ENCODE results near the gene PROC. TPM values are rescaled to one million over a fixed set of nuclear protein-coding genes. Genes with fewer than 3 reads are reported as not detected.

PROC gene
- polyA plus RNA-seq, 2 donors: 0.19 to 0.20 TPM

DNA sequence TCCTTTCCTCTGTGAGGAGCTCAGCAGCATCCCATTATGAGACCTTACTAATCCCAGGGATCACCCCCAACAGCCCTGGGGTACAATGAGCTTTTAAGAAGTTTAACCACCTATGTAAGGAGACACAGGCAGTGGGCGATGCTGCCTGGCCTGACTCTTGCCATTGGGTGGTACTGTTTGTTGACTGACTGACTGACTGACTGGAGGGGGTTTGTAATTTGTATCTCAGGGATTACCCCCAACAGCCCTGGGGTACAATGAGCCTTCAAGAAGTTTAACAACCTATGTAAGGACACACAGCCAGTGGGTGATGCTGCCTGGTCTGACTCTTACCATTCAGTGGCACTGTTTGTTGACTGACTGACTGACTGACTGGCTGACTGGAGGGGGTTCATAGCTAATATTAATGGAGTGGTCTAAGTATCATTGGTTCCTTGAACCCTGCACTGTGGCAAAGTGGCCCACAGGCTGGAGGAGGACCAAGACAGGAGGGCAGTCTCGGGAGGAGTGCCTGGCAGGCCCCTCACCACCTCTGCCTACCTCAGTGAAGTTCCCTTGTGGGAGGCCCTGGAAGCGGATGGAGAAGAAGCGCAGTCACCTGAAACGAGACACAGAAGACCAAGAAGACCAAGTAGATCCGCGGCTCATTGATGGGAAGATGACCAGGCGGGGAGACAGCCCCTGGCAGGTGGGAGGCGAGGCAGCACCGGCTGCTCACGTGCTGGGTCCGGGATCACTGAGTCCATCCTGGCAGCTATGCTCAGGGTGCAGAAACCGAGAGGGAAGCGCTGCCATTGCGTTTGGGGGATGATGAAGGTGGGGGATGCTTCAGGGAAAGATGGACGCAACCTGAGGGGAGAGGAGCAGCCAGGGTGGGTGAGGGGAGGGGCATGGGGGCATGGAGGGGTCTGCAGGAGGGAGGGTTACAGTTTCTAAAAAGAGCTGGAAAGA, 7.6 kb downstream of the PROC start:
- 94 to 95% methylated on average over 16 of the region's 16 CpGs for whole genome bisulfite sequencing, 2 donors
- H3K4me1 ChIP-seq (ENCODE audit: control insufficient read depth in 2 of 2, insufficient read depth in 2 of 2, low read length in 1 of 2): peaks cover 5 to 6% of the 10 kb centered on the region in 2 donors
- H3K36me3 ChIP-seq (ENCODE audit: control insufficient read depth in 2 of 2, insufficient read depth in 2 of 2, low read length in 1 of 2): no peaks in the 10 kb centered on the region
- peaks cover 0 to 5% of the 10 kb centered on the region in 2 donors for H3K9me3 ChIP-seq (ENCODE audit: control insufficient read depth in 2 of 2, insufficient read depth in 1 of 2, low read depth in 1 of 2, low read length in 1 of 2)
- no peak overlapping the region for H3K4me3 ChIP-seq (ENCODE audit: low read depth in 1 of 2, low read length in 2 of 2)
- no peak overlapping the region for H3K27ac ChIP-seq (ENCODE audit: low read depth in 2 of 2, low read length in 1 of 2)
- peaks cover 0 to 3% of the 10 kb centered on the region in 2 donors for H3K27me3 ChIP-seq (ENCODE audit: control insufficient read depth in 1 of 2, insufficient read depth in 2 of 2, low read length in 2 of 2)

DNA sequence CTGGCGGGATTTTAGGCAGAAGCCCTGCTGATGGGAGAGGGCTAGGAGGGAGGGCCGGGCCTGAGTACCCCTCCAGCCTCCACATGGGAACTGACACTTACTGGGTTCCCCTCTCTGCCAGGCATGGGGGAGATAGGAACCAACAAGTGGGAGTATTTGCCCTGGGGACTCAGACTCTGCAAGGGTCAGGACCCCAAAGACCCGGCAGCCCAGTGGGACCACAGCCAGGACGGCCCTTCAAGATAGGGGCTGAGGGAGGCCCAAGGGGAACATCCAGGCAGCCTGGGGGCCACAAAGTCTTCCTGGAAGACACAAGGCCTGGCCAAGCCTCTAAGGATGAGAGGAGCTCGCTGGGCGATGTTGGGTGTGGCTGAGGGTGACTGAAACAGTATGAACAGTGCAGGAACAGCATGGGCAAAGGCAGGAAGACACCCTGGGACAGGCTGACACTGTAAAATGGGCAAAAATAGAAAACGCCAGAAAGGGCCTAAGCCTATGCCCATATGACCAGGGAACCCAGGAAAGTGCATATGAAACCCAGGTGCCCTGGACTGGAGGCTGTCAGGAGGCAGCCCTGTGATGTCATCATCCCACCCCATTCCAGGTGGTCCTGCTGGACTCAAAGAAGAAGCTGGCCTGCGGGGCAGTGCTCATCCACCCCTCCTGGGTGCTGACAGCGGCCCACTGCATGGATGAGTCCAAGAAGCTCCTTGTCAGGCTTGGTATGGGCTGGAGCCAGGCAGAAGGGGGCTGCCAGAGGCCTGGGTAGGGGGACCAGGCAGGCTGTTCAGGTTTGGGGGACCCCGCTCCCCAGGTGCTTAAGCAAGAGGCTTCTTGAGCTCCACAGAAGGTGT, 8.5 kb downstream of the PROC start:
- peaks cover 0 to 3% of the 10 kb centered on the region in 2 donors for H3K27me3 ChIP-seq (ENCODE audit: control insufficient read depth in 1 of 2, insufficient read depth in 2 of 2, low read length in 2 of 2)
- H3K36me3 ChIP-seq (ENCODE audit: control insufficient read depth in 2 of 2, insufficient read depth in 2 of 2, low read length in 1 of 2): no peaks in the 10 kb centered on the region
- peaks cover 5 to 6% of the 10 kb centered on the region in 2 donors for H3K4me1 ChIP-seq (ENCODE audit: control insufficient read depth in 2 of 2, insufficient read depth in 2 of 2, low read length in 1 of 2)
- no peak overlapping the region for H3K4me3 ChIP-seq (ENCODE audit: low read depth in 1 of 2, low read length in 2 of 2)
- peaks cover 0 to 5% of the 10 kb centered on the region in 2 donors for H3K9me3 ChIP-seq (ENCODE audit: control insufficient read depth in 2 of 2, insufficient read depth in 1 of 2, low read depth in 1 of 2, low read length in 1 of 2)
- WGBS, 2 donors: 90 to 93% methylated on average over 10 of the region's 10 CpGs
- H3K27ac ChIP-seq (ENCODE audit: low read depth in 2 of 2, low read length in 1 of 2): no peak overlapping the region

DNA sequence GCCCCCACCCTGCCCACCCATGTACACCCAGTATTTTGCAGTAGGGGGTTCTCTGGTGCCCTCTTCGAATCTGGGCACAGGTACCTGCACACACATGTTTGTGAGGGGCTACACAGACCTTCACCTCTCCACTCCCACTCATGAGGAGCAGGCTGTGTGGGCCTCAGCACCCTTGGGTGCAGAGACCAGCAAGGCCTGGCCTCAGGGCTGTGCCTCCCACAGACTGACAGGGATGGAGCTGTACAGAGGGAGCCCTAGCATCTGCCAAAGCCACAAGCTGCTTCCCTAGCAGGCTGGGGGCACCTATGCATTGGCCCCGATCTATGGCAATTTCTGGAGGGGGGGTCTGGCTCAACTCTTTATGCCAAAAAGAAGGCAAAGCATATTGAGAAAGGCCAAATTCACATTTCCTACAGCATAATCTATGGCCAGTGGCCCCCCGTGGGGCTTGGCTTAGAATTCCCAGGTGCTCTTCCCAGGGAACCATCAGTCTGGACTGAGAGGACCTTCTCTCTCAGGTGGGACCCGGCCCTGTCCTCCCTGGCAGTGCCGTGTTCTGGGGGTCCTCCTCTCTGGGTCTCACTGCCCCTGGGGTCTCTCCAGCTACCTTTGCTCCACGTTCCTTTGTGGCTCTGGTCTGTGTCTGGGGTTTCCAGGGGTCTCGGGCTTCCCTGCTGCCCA, 9.3 kb downstream of the PROC start:
- H3K4me3 ChIP-seq (ENCODE audit: low read depth in 1 of 2, low read length in 2 of 2): no peak overlapping the region
- WGBS, 2 donors: 84 to 85% methylated on average over 7 of the region's 7 CpGs
- peaks cover 0 to 5% of the 10 kb centered on the region in 2 donors for H3K9me3 ChIP-seq (ENCODE audit: control insufficient read depth in 2 of 2, insufficient read depth in 1 of 2, low read depth in 1 of 2, low read length in 1 of 2)
- H3K27ac ChIP-seq (ENCODE audit: low read depth in 2 of 2, low read length in 1 of 2): no peak overlapping the region
- peaks cover 0 to 3% of the 10 kb centered on the region in 2 donors for H3K27me3 ChIP-seq (ENCODE audit: control insufficient read depth in 1 of 2, insufficient read depth in 2 of 2, low read length in 2 of 2)
- peaks cover 5 to 6% of the 10 kb centered on the region in 2 donors for H3K4me1 ChIP-seq (ENCODE audit: control insufficient read depth in 2 of 2, insufficient read depth in 2 of 2, low read length in 1 of 2)
- H3K36me3 ChIP-seq (ENCODE audit: control insufficient read depth in 2 of 2, insufficient read depth in 2 of 2, low read length in 1 of 2): no peaks in the 10 kb centered on the region

- H3K27ac ChIP-seq (ENCODE audit: low read depth in 2 of 2, low read length in 1 of 2): no peak overlapping the region
- WGBS, 2 donors: 92 to 93% methylated on average over 33 to 36 of the region's 36 CpGs
- H3K4me1 ChIP-seq (ENCODE audit: control insufficient read depth in 2 of 2, insufficient read depth in 2 of 2, low read length in 1 of 2): peaks cover 3 to 4% of the 10 kb centered on the region in 2 donors
- no peaks in the 10 kb centered on the region for H3K36me3 ChIP-seq (ENCODE audit: control insufficient read depth in 2 of 2, insufficient read depth in 2 of 2, low read length in 1 of 2)
- H3K27me3 ChIP-seq (ENCODE audit: control insufficient read depth in 1 of 2, insufficient read depth in 2 of 2, low read length in 2 of 2): no peaks in the 10 kb centered on the region
- peaks cover 0 to 5% of the 10 kb centered on the region in 2 donors for H3K9me3 ChIP-seq (ENCODE audit: control insufficient read depth in 2 of 2, insufficient read depth in 1 of 2, low read depth in 1 of 2, low read length in 1 of 2)
- H3K4me3 ChIP-seq (ENCODE audit: low read depth in 1 of 2, low read length in 2 of 2): no peak overlapping the region
Observed at GRCh38 chr2:127428057-127428814, 10.0 kb downstream of the PROC start.

- no peaks in the 10 kb centered on the region for H3K4me1 ChIP-seq (ENCODE audit: control insufficient read depth in 2 of 2, insufficient read depth in 2 of 2, low read length in 1 of 2)
- H3K27ac ChIP-seq (ENCODE audit: low read depth in 2 of 2, low read length in 1 of 2): no peak overlapping the region
- WGBS, 2 donors: 90 to 93% methylated on average over 6 of the region's 6 CpGs
- no peak overlapping the region for H3K4me3 ChIP-seq (ENCODE audit: low read depth in 1 of 2, low read length in 2 of 2)
- no peaks in the 10 kb centered on the region for H3K27me3 ChIP-seq (ENCODE audit: control insufficient read depth in 1 of 2, insufficient read depth in 2 of 2, low read length in 2 of 2)
- no peaks in the 10 kb centered on the region for H3K36me3 ChIP-seq (ENCODE audit: control insufficient read depth in 2 of 2, insufficient read depth in 2 of 2, low read length in 1 of 2)
- peaks cover 0 to 5% of the 10 kb centered on the region in 2 donors for H3K9me3 ChIP-seq (ENCODE audit: control insufficient read depth in 2 of 2, insufficient read depth in 1 of 2, low read depth in 1 of 2, low read length in 1 of 2)
Observed at GRCh38 chr2:127428815-127429109, 10.5 kb downstream of the PROC start.

- no peak overlapping the region for H3K4me3 ChIP-seq (ENCODE audit: low read depth in 1 of 2, low read length in 2 of 2)
- no peaks in the 10 kb centered on the region for H3K36me3 ChIP-seq (ENCODE audit: control insufficient read depth in 2 of 2, insufficient read depth in 2 of 2, low read length in 1 of 2)
- WGBS, 2 donors: 91 to 93% methylated on average over 4 of the region's 4 CpGs
- peaks cover 0 to 5% of the 10 kb centered on the region in 2 donors for H3K9me3 ChIP-seq (ENCODE audit: control insufficient read depth in 2 of 2, insufficient read depth in 1 of 2, low read depth in 1 of 2, low read length in 1 of 2)
- H3K27ac ChIP-seq (ENCODE audit: low read depth in 2 of 2, low read length in 1 of 2): no peak overlapping the region
- no peaks in the 10 kb centered on the region for H3K27me3 ChIP-seq (ENCODE audit: control insufficient read depth in 1 of 2, insufficient read depth in 2 of 2, low read length in 2 of 2)
- no peaks in the 10 kb centered on the region for H3K4me1 ChIP-seq (ENCODE audit: control insufficient read depth in 2 of 2, insufficient read depth in 2 of 2, low read length in 1 of 2)
Observed at GRCh38 chr2:127429291-127429690, 11.1 kb downstream of the PROC start.

DNA sequence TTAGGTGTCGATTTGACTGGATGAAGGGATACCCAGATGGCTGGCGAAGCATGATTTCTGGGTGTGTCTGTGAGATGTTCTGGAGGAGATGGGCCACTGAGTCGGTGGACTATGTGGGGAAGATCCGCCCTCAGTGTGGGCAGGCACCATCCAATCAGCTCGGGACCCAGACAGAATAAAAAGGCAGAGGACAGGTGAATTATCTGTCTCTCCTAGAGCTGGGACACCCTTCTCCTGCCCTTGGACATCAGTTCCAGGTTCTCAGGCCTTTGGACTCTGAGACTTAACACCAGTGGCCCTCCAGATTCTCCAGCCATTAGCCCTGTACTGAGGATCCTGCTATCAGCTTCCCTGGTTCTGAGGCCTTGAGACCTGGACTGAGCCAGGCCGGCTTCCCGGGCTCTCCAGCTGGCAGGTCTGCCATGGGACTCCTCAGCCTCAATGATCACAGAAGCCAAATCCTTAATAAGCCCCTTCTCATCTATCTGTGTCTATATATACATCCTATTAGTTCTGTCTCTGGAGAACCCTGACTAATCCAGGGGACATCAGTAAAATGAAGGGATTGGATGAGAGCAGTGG, 11.7 kb downstream of the PROC start:
- Histone ChIP-seq H3K4me3 (ENCODE audit: low read depth in 1 of 2, low read length in 2 of 2) (no peak overlapping the region), H3K4me1 (ENCODE audit: control insufficient read depth in 2 of 2, insufficient read depth in 2 of 2, low read length in 1 of 2) (no peaks in the 10 kb centered on the region), H3K36me3 (ENCODE audit: control insufficient read depth in 2 of 2, insufficient read depth in 2 of 2, low read length in 1 of 2) (no peaks in the 10 kb centered on the region), H3K27me3 (ENCODE audit: control insufficient read depth in 1 of 2, insufficient read depth in 2 of 2, low read length in 2 of 2) (no peaks in the 10 kb centered on the region), H3K9me3 (ENCODE audit: control insufficient read depth in 2 of 2, insufficient read depth in 1 of 2, low read depth in 1 of 2, low read length in 1 of 2) (peaks cover 0 to 5% of the 10 kb centered on the region in 2 donors), H3K27ac (ENCODE audit: low read depth in 2 of 2, low read length in 1 of 2) (no peak overlapping the region)
- WGBS, 2 donors: 90 to 94% methylated on average over 7 of the region's 7 CpGs

- no peaks in the 10 kb centered on the region for H3K4me1 ChIP-seq (ENCODE audit: control insufficient read depth in 2 of 2, insufficient read depth in 2 of 2, low read length in 1 of 2)
- peaks cover 0 to 5% of the 10 kb centered on the region in 2 donors for H3K9me3 ChIP-seq (ENCODE audit: control insufficient read depth in 2 of 2, insufficient read depth in 1 of 2, low read depth in 1 of 2, low read length in 1 of 2)
- no peaks in the 10 kb centered on the region for H3K36me3 ChIP-seq (ENCODE audit: control insufficient read depth in 2 of 2, insufficient read depth in 2 of 2, low read length in 1 of 2)
- H3K27me3 ChIP-seq (ENCODE audit: control insufficient read depth in 1 of 2, insufficient read depth in 2 of 2, low read length in 2 of 2): no peaks in the 10 kb centered on the region
- H3K27ac ChIP-seq (ENCODE audit: low read depth in 2 of 2, low read length in 1 of 2): no peak overlapping the region
- whole genome bisulfite sequencing, 2 donors: 75 to 76% methylated on average over 14 of the region's 14 CpGs
- no peak overlapping the region for H3K4me3 ChIP-seq (ENCODE audit: low read depth in 1 of 2, low read length in 2 of 2)
Observed at GRCh38 chr2:127431408-127432023, 13.3 kb downstream of the PROC start.
